Muscle layer of colon (tissue), 2 donors: ENCODE results near the gene CELA1.
"Not testable (repeated sequence)": the region's sequence is repeated elsewhere in the genome, so short reads cannot be mapped to it uniquely, and the experiment has no call there.

Experiments used
- H3K27ac ChIP-seq: one replicate; pipeline ENCODE4 v1.7.0; 2013; ENCODE audit warnings: low read depth, mild to moderate bottlenecking, low read length, moderate library complexity
- H3K27me3 ChIP-seq, 2 donors: one replicate each; pipeline ENCODE4 v1.7.0; 2013; ENCODE audit warnings: low read length in 2 of 2, mild to moderate bottlenecking in 2 of 2; ENCODE audit not compliant: insufficient read depth in 2 of 2, control insufficient read depth in 1 of 2
- H3K36me3 ChIP-seq: one replicate; pipeline ENCODE4 v1.7.0; 2013; ENCODE audit warnings: mild to moderate bottlenecking, low read length; ENCODE audit not compliant: insufficient read depth
- H3K4me1 ChIP-seq: one replicate; pipeline ENCODE4 v1.7.0; 2013; ENCODE audit warnings: mild to moderate bottlenecking, low read length; ENCODE audit not compliant: insufficient read depth
- H3K4me3 ChIP-seq, 2 donors: one replicate each; pipeline ENCODE4 v1.7.0; 2013; ENCODE audit warnings: low read length in 2 of 2, low read depth in 1 of 2, mild to moderate bottlenecking in 1 of 2, moderate library complexity in 1 of 2
- H3K9ac ChIP-seq: one replicate; pipeline ENCODE4 v1.7.0; 2013; ENCODE audit warnings: low read length
- H3K9me3 ChIP-seq: one replicate; pipeline ENCODE4 v1.7.0; 2013; ENCODE audit warnings: mild to moderate bottlenecking, low read length
- donor health status: abdominal sarcoma.
- donor health status: Adenocarcinoma of cecum.

CELA1 gene

GRCh38 chr12:51293696-51294095, 52.8 kb downstream of the CELA1 start:
- Histone ChIP-seq H3K27me3 (no peaks in the 10 kb centered on the region), H3K36me3 (no peaks in the 10 kb centered on the region), H3K4me3 (no peak overlapping the region), H3K27ac (no peak overlapping the region), H3K4me1 (no peaks in the 10 kb centered on the region), H3K9me3 (no peaks in the 10 kb centered on the region), H3K9ac (no peak overlapping the region)

- H3K9me3 ChIP-seq, H3K9ac ChIP-seq, H3K36me3 ChIP-seq, H3K27ac ChIP-seq, H3K4me1 ChIP-seq, H3K4me3 ChIP-seq, H3K27me3 ChIP-seq: not testable (repeated sequence)
Observed at GRCh38 chr12:51291603-51292513, 54.6 kb downstream of the CELA1 start.

- Histone ChIP-seq H3K4me1 (no peaks in the 10 kb centered on the region), H3K36me3 (no peaks in the 10 kb centered on the region), H3K4me3 (no peak overlapping the region), H3K9ac (no peak overlapping the region), H3K9me3 (no peaks in the 10 kb centered on the region), H3K27ac (no peak overlapping the region), H3K27me3 (no peaks in the 10 kb centered on the region)
Observed at GRCh38 chr12:51285843-51286242, 60.6 kb downstream of the CELA1 start.

- H3K4me1 ChIP-seq = no peaks in the 10 kb centered on the region
- H3K9me3 ChIP-seq = no peaks in the 10 kb centered on the region
- H3K27me3 ChIP-seq = no peaks in the 10 kb centered on the region
- H3K36me3 ChIP-seq = no peaks in the 10 kb centered on the region
- H3K9ac ChIP-seq = no peak overlapping the region
- H3K27ac ChIP-seq = no peak overlapping the region
- no peak overlapping the region for H3K4me3 ChIP-seq
Observed at GRCh38 chr12:51281202-51281924, 65.1 kb downstream of the CELA1 start.
